A549 (cell line): ENCODE data around the gene RAPGEF4.

Source experiments
- PHF8 ChIP-seq: fragments of 200-600 bp; sonication (generic); IDR thresholded peaks from 2 replicates; pipeline ENCODE4 v1.6.1; 2016; ENCODE audit warnings: low read depth, mild to moderate bottlenecking, antibody characterized with exemption, moderate library complexity, borderline replicate concordance
- POLR2AphosphoS2 ChIP-seq: conservative IDR thresholded peaks from 2 replicates; pipeline ENCODE4 v1.6.1; 2012; ENCODE audit warnings: low read length, improper control_type of control experiment, inconsistent platforms
- TF ChIP-seq, protein P1 (sequence below): fragments of 450-650 bp; IDR thresholded peaks from 2 replicates; pipeline ENCODE4 v1.6.1; 2014; ENCODE audit warnings: antibody characterized with exemption

- TF ChIP-seq PHF8 (no peak), POLR2AphosphoS2 (no peak)
- TF ChIP-seq, protein P1, sequence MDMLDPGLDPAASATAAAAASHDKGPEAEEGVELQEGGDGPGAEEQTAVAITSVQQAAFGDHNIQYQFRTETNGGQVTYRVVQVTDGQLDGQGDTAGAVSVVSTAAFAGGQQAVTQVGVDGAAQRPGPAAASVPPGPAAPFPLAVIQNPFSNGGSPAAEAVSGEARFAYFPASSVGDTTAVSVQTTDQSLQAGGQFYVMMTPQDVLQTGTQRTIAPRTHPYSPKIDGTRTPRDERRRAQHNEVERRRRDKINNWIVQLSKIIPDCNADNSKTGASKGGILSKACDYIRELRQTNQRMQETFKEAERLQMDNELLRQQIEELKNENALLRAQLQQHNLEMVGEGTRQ, result no peak
Observed at GRCh38 chr2:172878260-172878659, 142.6 kb downstream of the RAPGEF4 start.
